HG03354 (cell line): ENCODE results near the gene ING1.

Experiments used
- ATAC-seq: cut with Tn5 transposase; IDR thresholded peaks from one replicate; pipeline ENCODE4 v1.9.1; 2021; ENCODE audit warnings: mild to moderate bottlenecking; ENCODE audit not compliant: unreplicated experiment, poor library complexity, severe bottlenecking

ING1 gene

DNA sequence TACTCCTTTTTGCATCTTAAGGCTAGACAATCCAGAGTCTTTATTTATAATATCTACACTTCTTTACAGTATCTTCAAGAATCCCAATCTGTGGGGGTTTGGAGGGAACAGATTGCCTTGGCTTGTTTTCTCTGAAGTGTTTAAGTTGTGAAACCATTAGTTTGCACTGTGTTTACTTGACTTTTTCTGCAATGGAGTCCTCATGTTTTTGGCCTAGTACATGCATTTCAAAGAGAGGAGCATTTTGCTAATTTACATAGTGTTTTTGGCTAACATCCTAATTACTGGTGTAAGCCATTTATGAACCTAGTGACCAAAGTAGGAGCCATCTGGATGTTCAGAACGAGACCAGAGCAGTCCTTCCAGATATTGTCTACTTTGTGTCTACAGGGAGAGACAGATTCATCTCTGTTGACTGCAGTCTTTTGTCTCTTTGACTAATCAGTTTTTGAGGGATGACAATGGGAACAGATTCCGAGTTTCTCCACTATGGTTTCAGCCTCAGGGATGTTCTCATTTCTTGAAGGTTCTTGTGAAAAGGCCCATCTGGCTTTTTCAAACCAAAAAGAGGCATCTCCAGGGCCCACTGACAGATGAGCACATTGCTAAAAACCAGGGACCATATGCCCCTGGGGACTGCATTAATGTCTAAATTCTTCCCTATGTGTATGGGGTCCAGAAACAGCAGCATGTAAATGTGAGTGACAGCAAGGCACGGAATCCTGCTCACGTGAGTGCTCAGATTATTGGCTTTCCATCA, 53.4 kb downstream of the ING1 start:
- ATAC-seq = no peak

GRCh38 chr13:110767476-110767875, 54.0 kb downstream of the ING1 start:
- ATAC-seq = no peak

DNA sequence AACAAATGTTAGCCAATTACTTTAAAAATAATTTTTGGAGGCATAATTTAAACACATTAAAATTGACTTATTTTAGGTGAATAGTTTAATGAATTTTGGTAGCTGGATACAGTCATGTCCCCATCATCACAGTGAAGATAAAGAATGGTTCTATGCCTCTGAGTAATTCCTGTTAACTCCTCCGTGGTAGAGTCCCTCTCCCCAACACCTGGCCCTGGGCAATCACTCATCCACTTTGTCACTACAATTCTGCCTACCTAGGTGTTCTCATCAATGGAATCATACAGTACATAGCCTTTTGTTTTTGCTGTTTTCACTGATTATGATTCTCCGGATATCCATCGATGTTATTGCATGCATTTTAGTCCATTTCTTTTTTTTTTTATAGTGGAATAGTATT, 55.6 kb downstream of the ING1 start:
- no peak for ATAC-seq

- no peak for ATAC-seq
Observed at GRCh38 chr13:110770678-110771077, 57.2 kb downstream of the ING1 start.

GRCh38 chr13:110771194-110771593, 57.7 kb downstream of the ING1 start:
- no peak for ATAC-seq

DNA sequence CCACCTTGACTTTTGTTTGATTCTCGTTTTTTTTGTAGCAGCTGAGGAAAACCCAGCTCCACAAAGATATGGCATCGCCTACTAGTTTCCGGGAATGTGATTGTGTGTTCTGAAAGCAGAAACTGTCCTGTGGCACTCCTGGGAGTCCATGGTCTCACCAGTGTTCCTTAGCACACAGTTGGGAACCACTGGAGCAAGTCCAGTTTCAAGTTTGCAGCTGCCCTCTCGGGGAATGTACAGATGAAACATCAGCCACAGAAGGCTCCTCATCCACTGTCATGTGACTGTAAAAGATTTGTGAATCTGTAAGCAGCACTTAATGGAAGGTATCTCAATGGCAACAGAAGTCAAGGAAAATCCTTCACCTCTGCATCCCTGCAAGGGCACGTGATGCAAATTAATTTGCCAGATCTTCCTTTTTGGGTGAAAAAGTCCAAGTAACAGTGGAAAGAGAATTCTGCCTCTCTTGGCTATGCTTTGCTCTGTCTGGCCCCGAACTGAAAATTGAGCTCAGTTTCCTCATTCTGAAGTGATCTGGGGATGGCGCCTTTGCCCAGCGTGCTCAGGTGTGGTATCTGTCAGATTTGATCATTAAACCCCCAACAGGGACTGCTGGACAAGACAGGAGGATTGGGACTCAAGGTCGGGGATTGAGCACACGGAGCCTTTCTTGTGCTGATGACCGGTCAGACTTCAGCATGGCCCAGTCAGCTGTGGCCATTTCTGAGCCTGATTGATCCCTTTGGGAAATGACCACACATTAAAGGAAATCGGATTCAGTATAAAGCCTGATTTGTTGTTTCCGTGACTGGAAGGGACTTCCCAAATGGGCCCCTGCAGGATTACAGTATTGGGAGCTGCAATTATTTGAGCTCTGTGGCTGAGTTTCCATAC, 58.8 kb downstream of the ING1 start:
- no peak for ATAC-seq
